Activated CD8-positive, alpha-beta memory T cell treated with anti-CD3 and anti-CD28 coated beads, Interleukin-2, amount 50 U/mL, for 4 hours (primary cell): ENCODE measurements around the gene PGA4.
"Not testable (repeated sequence)": the region's sequence is repeated elsewhere in the genome, so short reads cannot be mapped to it uniquely, and the experiment has no call there.

Experiments
- DNase-seq: peaks from one replicate; pipeline ENCODE4 v3.0.0-alpha.2; 2020

PGA4 gene

DNA sequence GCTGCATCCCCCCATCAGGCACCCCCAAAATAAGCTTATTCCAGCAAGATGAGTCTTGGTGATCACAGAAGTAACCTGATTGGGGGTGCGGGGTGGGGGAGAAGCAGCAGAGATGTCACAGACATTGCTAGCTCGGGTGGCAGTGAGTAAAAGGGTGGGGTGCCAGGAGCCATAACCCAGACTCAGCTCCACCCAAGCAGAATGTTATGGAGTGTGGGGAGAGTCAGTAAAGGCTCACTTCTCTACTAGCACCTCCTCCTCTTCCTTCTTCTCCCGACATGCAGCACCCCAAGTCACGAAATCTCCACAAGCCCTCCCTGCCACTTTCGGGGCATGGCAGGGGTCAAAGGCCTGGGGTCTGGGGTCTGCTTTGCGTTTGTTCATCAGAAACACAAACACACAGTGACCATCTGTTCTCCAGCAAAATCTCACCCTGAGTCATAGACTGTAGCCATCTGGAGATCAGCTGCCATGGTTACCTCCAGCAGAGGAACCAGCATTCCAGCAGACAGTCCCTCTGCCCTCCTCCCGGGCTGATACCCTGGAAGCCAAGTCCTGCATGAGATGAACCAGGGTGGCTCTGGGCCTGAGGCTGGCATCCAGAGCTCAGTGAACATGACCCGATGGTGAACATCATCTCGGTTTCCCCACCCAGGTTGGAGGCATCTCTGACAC lies 14.4 kb upstream of the PGA4 start:
- not testable (repeated sequence) for DNase-seq

DNA sequence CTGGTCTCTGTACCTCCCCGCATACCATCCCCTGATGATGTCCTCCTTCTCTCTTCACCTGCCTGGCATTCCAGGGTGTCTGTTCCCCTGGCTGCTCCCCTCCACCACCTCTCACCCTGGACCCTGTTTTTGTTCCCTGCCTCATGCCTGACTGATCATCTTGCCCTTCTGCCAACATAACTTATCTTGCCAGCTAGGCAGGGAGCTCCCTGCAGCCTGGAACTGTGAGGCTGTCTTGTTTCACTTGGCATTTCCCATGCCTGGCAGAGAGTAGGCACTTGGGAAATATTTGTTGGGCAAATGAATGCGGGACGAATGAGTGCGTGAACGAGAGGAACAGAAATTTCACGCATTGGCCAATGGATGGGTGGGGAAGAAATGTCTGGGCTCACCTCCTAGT lies 11.5 kb upstream of the PGA4 start:
- DNase-seq: not testable (repeated sequence)

DNA sequence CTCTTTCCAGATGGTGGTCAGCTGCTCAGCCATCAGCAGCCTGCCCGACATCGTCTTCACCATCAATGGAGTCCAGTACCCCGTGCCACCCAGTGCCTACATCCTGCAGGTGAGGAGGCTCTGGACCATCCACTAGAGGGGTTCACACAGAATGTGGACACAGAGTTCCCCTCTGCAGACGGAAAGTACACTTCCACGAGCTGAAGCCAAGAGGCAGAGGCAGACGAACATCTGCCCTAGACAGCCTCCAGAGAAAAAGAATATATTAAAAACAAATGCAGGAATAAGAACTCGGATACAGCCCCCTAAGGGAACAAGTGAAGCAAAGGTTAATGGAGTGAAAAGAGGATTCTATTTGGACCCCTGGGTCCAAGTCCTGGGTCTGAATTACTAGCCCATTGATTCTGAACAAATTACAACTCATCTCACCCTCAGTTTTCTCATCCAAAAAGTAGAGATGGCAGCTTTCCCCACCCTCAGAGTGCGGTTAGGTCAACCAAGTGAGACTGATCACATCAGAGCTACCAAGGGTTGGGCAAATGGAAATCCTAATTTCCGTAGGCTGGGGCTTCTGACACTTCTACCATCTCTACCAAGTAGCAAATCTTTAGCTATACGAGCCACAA lies 10.7 kb upstream of the PGA4 start:
- DNase-seq: not testable (repeated sequence)

DNA sequence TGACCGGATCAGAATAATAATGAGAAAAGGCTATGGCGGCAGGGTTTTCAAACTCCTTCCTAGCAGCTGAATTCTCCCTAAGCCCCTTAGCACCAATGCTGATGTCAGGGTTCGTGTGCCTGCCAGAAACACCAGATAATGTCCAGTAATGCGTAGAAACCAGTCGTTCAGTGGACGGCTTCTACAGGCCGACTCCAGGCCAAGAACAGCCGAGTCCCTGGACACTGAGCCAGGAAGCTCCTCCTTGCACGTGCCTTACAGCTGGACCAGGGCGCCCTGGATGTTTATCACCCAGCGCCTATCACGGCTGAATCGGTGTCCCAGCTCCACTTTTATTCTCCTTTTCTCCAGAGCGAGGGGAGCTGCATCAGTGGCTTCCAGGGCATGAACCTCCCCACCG lies 9.9 kb upstream of the PGA4 start:
- not testable (repeated sequence) for DNase-seq

DNA sequence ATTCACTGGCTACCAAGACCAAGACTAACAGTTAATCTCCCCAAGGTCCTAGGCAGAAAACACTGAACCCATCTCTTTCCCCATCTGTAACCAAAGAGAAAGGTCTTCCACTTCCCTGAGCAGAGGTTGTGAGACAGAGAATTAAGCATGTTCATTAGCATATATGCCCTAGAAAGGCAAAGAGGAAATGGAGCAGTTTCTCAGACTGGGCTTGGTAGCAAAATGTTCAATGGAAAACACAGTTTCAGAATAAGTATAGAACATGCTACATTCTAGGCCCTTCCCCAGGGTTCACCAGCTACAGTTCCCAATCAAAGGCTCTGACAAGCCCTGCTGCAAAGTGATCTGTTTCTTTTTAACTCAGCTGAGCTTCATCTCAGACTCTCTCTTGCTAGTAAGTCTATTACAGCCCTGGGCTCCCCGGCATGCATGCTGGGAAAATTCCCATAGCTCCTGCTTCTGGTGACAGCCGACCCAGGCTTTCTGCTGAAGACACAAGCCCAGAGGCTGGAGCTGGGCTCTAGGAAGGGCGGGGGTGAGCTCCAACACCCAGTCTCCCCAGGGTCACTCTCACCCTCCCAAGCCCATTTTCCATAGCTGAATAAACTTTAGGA lies 8.3 kb upstream of the PGA4 start:
- DNase-seq: not testable (repeated sequence)

DNA sequence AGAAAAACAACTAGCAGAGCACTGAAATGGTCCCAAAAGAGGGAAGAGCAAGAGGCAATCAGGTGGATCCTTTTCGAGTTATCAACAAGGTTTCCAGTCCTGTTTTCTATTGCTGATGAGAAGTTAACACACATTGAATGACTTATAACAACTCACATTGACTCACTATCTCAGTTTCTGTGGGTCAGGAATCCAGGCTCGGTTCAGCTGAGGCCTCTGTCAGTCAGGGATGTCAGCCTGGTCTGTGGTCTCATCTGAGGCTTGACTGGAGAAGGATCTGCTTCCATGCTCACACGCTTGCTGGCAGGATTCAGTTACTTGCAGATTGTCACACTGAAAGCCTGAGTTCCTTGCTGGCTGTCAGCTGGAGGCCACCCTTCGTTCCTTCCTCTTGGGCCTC lies 3.8 kb upstream of the PGA4 start:
- not testable (repeated sequence) for DNase-seq

DNA sequence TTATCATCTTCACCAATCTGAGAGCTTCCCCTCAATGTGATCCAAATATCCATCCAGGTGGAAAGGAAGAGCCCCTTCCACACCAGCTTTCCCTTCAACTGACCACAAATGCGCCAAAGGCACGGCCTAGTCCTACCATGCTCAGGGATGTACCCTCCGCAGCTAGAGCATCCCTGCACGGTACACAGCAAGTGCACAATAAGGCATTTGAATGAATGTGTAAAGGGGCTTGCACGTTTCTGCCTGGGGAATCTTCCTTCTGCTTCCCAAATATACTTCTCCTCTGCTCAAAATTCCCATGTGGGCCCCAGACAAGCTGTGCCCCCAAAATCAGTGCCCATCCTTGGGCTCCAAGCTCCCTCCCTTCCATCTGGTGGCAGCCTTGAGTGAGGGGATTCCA lies 3.1 kb upstream of the PGA4 start:
- DNase-seq: not testable (repeated sequence)

DNA sequence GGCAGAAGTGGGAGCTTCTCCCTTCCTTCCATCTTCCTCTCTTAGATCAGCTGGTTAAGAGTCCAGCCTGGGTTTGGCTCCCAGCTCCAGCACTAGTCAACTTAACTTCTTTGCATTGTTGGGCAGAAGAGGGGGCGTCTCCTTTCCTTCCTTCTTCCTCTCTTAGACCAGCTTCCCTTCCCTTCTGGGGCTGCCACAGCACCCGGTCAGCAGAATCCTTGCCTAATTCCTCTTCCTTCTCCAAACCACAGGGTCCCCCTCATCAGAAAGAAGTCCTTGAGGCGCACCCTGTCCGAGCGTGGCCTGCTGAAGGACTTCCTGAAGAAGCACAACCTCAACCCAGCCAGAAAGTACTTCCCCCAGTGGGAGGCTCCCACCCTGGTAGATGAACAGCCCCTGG lies 545 bp downstream of the PGA4 start:
- not testable (repeated sequence) for DNase-seq

DNA sequence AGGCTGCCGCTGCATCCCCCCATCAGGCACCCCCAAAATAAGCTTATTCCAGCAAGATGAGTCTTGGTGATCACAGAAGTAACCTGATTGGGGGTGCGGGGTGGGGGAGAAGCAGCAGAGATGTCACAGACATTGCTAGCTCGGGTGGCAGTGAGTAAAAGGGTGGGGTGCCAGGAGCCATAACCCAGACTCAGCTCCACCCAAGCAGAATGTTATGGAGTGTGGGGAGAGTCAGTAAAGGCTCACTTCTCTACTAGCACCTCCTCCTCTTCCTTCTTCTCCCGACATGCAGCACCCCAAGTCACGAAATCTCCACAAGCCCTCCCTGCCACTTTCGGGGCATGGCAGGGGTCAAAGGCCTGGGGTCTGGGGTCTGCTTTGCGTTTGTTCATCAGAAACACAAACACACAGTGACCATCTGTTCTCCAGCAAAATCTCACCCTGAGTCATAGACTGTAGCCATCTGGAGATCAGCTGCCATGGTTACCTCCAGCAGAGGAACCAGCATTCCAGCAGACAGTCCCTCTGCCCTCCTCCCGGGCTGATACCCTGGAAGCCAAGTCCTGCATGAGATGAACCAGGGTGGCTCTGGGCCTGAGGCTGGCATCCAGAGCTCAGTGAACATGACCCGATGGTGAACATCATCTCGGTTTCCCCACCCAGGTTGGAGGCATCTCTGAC lies 4.5 kb downstream of the PGA4 start:
- DNase-seq: not testable (repeated sequence)

DNA sequence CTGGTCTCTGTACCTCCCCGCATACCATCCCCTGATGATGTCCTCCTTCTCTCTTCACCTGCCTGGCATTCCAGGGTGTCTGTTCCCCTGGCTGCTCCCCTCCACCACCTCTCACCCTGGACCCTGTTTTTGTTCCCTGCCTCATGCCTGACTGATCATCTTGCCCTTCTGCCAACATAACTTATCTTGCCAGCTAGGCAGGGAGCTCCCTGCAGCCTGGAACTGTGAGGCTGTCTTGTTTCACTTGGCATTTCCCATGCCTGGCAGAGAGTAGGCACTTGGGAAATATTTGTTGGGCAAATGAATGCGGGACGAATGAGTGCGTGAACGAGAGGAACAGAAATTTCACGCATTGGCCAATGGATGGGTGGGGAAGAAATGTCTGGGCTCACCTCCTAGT lies 7.3 kb downstream of the PGA4 start:
- not testable (repeated sequence) for DNase-seq

DNA sequence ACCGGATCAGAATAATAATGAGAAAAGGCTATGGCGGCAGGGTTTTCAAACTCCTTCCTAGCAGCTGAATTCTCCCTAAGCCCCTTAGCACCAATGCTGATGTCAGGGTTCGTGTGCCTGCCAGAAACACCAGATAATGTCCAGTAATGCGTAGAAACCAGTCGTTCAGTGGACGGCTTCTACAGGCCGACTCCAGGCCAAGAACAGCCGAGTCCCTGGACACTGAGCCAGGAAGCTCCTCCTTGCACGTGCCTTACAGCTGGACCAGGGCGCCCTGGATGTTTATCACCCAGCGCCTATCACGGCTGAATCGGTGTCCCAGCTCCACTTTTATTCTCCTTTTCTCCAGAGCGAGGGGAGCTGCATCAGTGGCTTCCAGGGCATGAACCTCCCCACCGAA lies 8.9 kb downstream of the PGA4 start:
- not testable (repeated sequence) for DNase-seq

DNA sequence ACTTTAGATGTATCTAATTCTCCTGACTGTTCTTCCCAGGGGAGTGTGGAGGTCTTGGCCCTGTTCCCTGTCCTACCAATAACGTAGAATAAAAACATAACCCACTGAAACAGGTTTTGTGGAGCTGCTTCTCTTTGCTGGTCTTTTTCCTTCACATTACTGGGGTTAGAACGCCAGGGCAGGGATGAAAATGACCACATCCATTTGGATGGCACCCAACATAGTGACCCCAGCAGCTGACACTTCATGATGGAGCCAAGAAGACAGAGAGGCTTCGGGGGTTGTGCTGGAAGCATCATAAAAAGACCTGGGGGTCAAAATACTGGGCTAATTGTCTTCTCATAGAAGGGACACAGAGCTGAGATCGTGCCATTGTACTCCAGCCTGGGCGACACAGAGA lies 9.4 kb downstream of the PGA4 start:
- DNase-seq: not testable (repeated sequence)

DNA sequence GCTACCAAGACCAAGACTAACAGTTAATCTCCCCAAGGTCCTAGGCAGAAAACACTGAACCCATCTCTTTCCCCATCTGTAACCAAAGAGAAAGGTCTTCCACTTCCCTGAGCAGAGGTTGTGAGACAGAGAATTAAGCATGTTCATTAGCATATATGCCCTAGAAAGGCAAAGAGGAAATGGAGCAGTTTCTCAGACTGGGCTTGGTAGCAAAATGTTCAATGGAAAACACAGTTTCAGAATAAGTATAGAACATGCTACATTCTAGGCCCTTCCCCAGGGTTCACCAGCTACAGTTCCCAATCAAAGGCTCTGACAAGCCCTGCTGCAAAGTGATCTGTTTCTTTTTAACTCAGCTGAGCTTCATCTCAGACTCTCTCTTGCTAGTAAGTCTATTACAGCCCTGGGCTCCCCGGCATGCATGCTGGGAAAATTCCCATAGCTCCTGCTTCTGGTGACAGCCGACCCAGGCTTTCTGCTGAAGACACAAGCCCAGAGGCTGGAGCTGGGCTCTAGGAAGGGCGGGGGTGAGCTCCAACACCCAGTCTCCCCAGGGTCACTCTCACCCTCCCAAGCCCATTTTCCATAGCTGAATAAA lies 10.5 kb downstream of the PGA4 start:
- DNase-seq: not testable (repeated sequence)

DNA sequence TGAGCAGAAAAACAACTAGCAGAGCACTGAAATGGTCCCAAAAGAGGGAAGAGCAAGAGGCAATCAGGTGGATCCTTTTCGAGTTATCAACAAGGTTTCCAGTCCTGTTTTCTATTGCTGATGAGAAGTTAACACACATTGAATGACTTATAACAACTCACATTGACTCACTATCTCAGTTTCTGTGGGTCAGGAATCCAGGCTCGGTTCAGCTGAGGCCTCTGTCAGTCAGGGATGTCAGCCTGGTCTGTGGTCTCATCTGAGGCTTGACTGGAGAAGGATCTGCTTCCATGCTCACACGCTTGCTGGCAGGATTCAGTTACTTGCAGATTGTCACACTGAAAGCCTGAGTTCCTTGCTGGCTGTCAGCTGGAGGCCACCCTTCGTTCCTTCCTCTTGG lies 15.0 kb downstream of the PGA4 start:
- DNase-seq: not testable (repeated sequence)

DNA sequence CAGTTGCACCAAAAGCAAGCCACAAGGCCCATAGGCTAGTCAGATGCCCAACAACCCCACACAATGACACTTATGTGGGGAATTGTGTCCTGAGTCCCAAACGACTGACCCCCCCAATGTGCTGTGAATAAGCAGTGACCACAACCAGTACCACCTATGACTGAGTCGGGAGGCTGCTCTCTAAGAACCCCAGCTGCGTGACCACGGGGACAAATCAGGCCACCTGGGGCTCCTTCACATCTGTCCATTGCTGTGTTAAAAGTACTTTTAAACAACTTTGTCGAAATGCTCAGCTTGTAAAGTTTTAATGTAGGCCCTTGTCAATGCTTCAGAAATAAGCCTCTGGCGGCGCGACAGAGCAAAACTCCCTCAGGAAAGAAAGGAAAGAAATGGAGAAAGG lies 18.1 kb downstream of the PGA4 start:
- not testable (repeated sequence) for DNase-seq

DNA sequence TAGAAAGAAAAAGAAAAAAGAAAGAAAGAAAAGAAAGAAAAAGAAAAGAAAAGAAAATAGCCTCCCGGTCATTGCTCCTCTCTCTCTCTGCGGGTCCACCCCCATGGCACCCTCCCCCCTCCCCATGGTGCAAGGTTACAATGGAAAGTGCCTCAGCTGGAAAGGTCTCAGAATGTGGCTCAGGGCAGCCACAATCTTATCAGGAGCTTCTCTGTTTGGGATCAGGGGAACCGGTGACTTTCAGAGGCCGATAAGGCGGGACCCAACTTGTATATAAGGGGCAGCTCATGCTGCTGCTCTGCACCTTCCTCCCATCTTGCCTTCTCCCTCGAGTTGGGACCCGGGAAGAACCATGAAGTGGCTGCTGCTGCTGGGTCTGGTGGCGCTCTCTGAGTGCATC lies 18.7 kb downstream of the PGA4 start, which contains the start of gene PGA5:
PGA5 (plus strand) TSS at position 301 of the 400 bp plus-strand sequence; CDS start at position 353, 52 bp downstream.
- DNase-seq: not testable (repeated sequence)

DNA sequence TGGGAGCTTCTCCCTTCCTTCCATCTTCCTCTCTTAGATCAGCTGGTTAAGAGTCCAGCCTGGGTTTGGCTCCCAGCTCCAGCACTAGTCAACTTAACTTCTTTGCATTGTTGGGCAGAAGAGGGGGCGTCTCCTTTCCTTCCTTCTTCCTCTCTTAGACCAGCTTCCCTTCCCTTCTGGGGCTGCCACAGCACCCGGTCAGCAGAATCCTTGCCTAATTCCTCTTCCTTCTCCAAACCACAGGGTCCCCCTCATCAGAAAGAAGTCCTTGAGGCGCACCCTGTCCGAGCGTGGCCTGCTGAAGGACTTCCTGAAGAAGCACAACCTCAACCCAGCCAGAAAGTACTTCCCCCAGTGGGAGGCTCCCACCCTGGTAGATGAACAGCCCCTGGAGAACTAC lies 19.4 kb downstream of the PGA4 start:
- not testable (repeated sequence) for DNase-seq

DNA sequence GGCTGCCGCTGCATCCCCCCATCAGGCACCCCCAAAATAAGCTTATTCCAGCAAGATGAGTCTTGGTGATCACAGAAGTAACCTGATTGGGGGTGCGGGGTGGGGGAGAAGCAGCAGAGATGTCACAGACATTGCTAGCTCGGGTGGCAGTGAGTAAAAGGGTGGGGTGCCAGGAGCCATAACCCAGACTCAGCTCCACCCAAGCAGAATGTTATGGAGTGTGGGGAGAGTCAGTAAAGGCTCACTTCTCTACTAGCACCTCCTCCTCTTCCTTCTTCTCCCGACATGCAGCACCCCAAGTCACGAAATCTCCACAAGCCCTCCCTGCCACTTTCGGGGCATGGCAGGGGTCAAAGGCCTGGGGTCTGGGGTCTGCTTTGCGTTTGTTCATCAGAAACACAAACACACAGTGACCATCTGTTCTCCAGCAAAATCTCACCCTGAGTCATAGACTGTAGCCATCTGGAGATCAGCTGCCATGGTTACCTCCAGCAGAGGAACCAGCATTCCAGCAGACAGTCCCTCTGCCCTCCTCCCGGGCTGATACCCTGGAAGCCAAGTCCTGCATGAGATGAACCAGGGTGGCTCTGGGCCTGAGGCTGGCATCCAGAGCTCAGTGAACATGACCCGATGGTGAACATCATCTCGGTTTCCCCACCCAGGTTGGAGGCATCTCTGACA lies 23.3 kb downstream of the PGA4 start:
- not testable (repeated sequence) for DNase-seq

DNA sequence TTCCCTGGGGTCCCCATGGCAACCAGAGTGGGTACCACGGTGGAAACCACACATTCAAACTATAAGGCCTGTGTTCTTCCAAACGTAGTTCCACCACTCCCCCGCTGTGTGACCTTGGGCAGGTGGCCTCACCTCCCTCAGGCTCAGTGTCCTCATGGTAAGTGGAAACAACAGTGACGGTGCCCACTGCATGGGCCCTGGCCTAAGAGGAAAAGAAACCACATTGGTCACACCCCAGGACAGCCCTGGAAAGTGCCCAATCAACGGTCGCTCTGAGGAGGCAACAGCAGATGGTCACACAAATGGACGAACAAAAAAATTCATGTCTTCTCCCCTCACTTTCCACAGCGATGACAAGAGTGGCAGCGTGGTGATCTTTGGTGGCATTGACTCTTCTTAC lies 25.9 kb downstream of the PGA4 start:
- DNase-seq: not testable (repeated sequence)

DNA sequence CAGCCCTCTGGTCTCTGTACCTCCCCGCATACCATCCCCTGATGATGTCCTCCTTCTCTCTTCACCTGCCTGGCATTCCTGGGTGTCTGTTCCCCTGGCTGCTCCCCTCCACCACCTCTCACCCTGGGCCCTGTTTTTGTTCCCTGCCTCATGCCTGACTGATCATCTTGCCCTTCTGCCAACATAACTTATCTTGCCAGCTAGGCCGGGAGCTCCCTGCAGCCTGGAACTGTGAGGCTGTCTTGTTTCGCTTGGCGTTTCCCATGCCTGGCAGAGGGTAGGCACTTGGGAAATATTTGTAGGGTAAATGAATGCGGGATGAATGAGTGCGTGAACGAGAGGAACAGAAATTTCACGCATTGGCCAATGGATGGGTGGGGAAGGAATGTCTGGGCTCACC lies 27.1 kb downstream of the PGA4 start:
- DNase-seq: not testable (repeated sequence)

DNA sequence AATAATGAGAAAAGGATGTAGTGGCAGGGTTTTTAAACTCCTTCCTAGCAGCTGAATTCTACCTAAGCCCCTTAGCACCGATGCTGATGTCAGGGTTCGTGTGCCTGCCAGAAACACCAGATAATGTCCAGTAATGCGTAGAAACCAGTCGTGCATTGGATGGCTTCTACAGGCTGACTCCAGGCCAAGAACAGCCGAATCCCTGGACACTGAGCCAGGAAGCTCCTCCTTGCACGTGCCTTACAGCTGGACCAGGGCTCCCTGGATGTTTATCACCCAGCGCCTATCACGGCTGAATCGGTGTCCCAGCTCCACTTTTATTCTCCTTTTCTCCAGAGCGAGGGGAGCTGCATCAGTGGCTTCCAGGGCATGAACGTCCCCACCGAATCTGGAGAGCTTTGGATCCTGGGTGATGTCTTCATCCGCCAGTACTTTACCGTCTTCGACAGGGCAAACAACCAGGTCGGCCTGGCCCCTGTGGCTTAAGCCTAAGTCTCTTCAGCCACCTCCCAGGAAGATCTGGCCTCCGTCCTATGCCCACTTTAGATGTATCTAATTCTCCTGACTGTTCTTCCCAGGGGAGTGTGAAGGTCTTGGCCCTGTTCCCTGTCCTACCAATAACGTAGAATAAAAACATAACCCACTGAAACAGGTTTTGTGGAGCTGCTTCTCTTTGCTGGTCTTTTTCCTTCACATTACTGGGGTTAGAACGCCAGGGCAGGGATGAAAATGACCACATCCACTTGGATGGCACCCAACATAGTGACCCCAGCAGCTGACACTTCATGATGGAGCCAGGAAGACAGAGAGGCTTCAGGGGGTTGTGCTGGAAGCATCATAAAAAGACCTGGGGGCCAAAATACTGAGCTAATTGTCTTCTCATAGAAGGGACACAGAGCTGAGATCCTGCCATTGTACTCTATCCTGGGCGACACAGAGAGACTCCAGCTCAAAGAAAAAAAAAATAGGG lies 28.9 kb downstream of the PGA4 start:
- not testable (repeated sequence) for DNase-seq
